ENCODE results near the gene MSMP.

DNA sequence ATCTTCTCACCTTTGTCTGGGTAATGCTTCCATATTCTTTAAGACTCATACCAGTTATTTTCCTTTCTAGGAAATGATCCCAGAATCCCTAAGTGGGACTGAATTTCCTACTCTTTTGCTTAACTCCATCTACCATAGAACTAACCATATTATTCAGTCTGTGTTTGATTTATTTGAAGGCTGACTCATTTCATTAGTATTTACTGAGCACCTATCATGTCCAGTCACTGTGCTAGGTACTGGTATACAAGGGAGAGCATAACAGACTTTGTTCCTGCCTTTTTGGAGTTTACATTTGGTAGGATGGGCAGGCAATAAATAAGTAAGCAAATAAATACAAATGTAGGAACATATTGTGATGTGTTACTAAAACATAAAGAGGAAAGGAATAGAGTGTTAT lies 41.6 kb upstream of the MSMP start:
- TF ChIP-seq, protein P1, sequence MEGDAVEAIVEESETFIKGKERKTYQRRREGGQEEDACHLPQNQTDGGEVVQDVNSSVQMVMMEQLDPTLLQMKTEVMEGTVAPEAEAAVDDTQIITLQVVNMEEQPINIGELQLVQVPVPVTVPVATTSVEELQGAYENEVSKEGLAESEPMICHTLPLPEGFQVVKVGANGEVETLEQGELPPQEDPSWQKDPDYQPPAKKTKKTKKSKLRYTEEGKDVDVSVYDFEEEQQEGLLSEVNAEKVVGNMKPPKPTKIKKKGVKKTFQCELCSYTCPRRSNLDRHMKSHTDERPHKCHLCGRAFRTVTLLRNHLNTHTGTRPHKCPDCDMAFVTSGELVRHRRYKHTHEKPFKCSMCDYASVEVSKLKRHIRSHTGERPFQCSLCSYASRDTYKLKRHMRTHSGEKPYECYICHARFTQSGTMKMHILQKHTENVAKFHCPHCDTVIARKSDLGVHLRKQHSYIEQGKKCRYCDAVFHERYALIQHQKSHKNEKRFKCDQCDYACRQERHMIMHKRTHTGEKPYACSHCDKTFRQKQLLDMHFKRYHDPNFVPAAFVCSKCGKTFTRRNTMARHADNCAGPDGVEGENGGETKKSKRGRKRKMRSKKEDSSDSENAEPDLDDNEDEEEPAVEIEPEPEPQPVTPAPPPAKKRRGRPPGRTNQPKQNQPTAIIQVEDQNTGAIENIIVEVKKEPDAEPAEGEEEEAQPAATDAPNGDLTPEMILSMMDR (IDR thresholded peaks at IDR 0.05), result no peak
- TF ChIP-seq POLR2A (IDR thresholded peaks at IDR 0.05) (no peak), EP300 (IDR thresholded peaks at IDR 0.05; ENCODE audit: low read depth) (no peak), POLR2AphosphoS5 (IDR thresholded peaks at IDR 0.05) (no peak)
